Measurements from ENCODE around the gene TIRAP.
"Not testable (repeated sequence)": the region's sequence is repeated elsewhere in the genome, so short reads cannot be mapped to it uniquely, and the experiment has no call there.

TIRAP gene

DNA sequence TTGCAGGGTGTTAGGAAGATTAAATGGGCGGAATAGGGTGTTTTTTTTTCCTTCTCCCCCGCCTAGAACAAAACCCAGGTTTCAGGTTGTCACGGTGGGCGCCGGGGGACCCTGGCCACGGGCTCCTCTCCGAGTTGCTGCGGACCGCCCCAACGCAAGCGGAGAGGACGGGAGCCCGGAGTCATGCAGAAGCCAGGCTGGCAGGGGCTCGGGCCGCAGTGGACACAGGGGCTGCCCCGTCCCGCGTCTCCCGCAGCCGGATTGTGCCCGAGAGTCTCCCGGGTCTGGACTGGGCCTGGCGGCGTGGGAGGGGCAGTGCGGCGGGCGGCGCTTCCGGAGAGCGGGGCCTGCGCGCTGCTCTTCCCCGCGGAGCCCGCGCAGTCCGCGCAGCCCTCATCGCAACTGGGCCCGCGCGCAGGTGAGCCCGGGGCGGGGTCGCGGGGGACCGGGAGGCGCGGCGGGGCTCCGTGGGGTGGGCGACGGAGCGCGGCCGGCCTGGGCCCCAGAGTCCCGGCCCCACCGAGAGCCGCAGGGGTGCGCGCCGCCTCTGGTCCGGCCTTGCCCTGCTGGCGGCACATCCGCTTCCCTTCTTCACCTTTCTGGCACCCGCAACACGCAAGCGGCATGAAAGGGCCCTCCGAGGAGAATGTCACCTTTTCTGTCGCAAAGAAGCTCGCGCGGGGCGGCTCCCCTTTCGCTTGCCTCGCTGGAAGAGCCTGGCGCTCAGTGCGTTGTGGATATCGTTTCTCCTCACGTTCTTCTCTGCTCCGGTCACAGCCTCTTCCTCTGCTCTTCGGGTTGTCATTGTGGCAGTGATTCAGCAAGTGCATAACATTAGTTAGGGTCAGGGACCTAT lies at the start of gene TIRAP:
TSS of gene TIRAP (plus strand) at position 358 of the 856 bp plus-strand sequence. CDS start 7,802 bp downstream, outside the sequence.
- DNase-seq = peak; percentile 63

GRCh38 chr11:126233391-126233790 lies 49.5 kb upstream of the TIRAP start:
- DNase-seq = no peak

- DNase-seq = no peak
Observed at GRCh38 chr11:126246636-126247035, 36.3 kb upstream of the TIRAP start.

DNA sequence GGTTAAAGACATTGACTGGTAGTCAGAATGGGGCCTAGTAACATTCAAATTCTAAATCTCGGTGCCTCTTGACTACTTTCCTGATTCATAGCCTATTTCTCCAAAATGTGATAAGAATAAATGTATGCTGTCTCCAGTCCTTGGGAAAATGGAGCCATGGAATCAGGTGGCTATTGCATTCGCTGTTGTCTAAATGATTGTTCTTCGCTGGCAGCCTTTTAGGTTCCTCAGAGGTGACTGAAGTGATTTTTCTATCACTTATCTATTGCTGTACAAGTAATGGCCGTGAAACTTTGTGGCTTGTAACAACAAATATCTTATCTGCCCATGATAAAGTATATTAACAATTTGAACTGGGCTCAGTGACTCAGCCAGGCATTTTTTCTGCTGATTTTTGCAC lies 29.6 kb upstream of the TIRAP start:
- DNase-seq = no peak

DNA sequence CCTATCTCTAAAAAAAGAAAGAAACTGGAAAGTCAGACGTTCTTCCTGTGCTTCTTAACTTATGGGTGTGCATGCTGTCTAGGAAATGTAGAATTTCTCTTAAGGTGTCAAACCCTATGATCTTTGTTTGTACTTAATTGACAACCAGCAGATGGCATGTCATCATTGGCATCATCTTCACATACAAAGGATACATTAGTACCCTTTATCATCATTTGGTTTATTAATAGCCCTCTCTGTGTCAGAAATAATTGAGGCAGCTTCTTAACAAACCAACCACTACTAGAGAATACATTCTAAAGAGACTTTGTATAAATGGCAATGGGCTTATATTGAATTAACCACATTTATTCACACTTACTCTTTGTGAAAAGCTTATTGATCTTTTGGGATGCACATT lies 28.1 kb upstream of the TIRAP start:
- DNase-seq = no peak

DNA sequence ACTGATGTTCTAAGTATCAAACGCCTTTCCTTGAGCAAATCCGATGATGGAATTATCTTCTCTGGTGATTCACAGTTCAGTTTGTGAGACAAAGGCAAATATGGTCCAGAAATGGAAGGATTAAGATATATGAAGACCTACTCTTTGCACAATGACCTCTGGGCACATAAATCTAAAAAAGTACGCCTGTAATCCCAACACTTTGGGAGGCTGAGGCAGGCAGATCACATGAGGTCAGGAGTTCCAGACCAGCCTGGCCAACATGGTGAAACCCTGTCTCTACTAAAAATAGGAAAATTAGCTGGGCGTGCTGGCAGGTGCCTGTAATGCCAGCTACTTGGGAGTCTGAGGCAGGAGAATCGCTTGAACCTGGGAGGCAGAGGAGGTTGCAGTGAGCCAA lies 27.4 kb upstream of the TIRAP start:
- DNase-seq = not testable (repeated sequence)

GRCh38 chr11:126256216-126256615 lies 26.7 kb upstream of the TIRAP start:
- DNase-seq = no peak

GRCh38 chr11:126257144-126257543 lies 25.7 kb upstream of the TIRAP start:
- no peak for DNase-seq

DNA sequence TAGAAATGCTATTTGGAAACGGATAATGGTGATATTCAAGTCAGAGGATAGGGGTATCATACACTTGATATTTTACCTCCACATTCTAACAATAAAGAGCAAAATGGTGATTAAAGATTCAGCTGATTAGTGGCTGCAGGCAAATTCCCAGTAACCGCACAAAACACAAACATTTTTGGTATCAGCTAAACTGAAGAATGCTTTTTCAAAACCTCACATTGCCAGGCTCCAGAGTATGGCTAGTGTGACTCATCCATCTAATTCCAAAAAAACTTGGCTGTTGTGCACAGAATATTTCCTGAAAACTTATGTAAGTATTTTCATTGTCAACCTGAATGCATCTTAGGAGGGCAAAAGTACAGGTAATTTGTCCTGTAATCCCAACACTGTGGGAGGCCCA lies 25.1 kb upstream of the TIRAP start:
- DNase-seq = no peak

GRCh38 chr11:126262216-126262615 lies 20.7 kb upstream of the TIRAP start:
- no peak for DNase-seq

GRCh38 chr11:126263489-126263888 lies 19.4 kb upstream of the TIRAP start:
- no peak for DNase-seq

- DNase-seq = no peak
Observed at GRCh38 chr11:126265811-126266210, 17.1 kb upstream of the TIRAP start.

DNA sequence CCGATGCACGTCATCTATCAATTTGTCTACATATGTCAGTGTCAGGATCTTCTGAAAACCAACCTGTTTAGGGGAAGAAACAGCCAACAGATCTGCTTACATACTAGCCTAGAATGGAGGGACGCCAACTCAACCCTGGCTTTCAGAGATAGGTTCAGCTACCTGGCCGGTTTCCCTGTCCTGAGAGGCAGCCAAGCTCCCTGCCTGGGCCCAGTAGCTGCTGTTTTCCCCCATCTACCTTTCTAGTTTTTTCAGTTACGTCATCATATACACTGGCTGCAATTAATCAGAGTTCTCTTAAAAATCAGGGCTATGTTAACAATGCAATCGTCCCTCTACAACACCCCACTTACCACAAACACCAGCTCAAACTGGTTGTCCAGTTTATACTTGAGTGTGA lies 15.2 kb upstream of the TIRAP start:
- DNase-seq = no peak

GRCh38 chr11:126268361-126268707 lies 14.6 kb upstream of the TIRAP start:
- DNase-seq = no peak

GRCh38 chr11:126268708-126269579 lies 13.9 kb upstream of the TIRAP start, which contains the start of the genes FOXRED1 and SRPRA:
TSS of gene FOXRED1 (plus strand) at chr11:126269154. CDS start at chr11:126269207, 53 bp downstream.
TSS of gene SRPRA (minus strand) at chr11:126268895. CDS start at chr11:126268804, 91 bp downstream.
- peak; percentile 100 for DNase-seq

GRCh38 chr11:126277322-126277721 lies 5.6 kb upstream of the TIRAP start:
- no peak for DNase-seq

GRCh38 chr11:126277780-126278179 lies 5.1 kb upstream of the TIRAP start:
- no peak for DNase-seq

GRCh38 chr11:126279191-126279590 lies 3.7 kb upstream of the TIRAP start:
- no peak for DNase-seq

DNA sequence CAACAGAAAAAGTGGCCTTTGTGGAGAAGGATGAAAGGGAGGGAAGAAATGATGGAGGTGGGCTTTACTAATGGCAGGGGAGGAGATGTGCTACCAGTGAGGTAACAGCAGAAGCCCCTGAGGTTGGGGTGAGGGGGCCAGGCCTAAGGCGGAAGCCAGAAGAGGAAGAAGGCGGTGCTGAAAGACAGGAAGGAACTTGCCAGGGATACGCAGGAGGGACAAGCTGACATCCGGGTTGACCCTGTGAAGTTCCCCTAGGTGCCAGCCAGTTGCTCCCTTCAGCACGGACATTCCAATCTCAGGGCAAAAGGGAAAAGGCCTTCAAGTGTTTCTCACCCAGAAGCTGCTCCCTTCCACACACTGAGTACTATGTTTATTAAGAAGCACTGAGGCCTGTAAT lies 2.3 kb upstream of the TIRAP start:
- DNase-seq = no peak

GRCh38 chr11:126281245-126281644 lies 1.6 kb upstream of the TIRAP start:
- DNase-seq = no peak

DNA sequence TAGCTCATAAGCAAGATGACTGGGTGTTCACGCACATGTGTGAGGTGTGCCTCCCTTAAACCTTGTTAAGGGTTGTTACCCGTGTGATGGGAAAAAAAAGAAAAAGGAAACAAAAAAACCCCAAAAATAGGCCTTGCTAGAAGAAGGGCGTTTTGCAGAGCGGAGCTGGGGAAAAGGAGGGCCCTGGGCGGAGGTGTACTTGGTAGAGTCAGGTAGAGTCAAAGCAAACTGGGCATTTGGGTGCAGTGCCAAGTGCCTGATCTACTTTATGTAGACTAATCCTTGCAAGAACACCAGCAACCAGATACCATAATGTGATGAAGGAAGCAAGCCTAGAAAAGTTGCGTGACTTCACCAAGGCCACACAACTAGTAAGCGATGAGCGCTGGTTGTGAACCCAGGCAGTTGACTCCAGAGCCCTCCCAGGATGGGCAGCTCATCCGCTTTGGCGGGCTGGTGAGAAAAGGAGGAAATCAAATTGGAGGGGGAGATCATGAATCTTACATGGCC lies 1.2 kb upstream of the TIRAP start:
- no peak for DNase-seq

DNA sequence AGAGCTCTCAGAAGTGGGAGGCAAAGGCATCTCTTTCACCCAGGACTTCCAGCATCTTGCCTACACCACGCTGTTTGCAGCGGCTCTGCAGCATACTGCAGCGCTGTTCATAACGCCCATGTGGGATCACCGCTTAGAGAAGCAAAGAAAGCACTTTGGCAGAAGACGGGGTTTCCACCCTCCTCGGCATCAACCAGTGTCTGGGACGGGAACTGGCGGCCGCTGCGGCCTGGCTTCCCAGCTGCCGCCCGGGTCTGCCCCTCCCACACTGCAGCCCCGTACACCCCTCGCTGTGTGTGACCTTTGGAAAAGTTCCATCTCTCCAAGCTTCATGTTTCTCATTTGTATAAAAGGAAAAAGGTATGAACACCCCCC lies 545 bp upstream of the TIRAP start:
- peak; percentile 43 for DNase-seq

DNA sequence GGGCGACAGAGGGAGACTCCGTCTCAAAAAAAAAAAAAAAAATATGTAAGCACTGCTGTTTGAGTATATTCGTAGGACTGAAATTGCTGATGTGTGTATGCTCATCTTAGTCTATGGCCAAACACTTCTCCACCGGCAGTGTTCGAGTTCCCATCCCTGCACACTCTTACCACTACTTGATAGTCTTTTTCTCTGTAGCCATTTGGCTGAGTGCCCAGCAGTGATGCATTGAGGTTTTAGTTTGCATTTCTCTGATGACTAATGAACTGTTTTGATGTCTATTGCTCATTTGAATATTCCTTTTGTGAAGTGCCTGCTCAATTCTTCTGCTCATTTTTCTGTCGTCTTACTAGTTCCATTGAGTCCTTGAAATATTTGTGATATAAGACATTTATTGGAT lies 1.9 kb downstream of the TIRAP start:
- peak; percentile 88 for DNase-seq

DNA sequence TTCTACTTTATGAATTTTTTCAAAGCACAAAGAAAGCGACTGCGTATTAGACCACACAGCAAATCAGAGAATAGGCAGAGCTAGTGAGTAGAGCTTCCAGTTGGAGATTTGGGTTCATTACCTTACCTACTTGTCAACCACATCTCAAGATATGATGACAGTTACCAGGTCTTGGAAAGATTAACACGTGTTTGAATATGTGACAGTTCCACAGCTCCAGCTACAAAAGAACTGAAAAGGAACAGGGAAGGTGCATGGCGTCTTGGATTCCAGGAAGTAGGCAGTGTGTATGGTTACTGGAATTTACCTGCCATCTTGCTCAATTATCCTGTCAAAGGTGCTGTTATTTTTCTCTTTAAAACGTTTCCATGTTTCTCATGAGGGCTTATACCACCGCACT lies 5.3 kb downstream of the TIRAP start:
- DNase-seq = no peak

All from activated naive CD4-positive, alpha-beta T cell treated with anti-CD3 and anti-CD28 coated beads, Interleukin-2, amount 50 U/mL, for 16 hours (primary cell).